OCI-LY3 (cell line): ENCODE results near the gene PPFIA2.

Source experiments
- H2AFZ ChIP-seq: fragments of 200-600, 300-600 bp; shearing (Covaris generic); 2 replicates; pipeline ENCODE4 v1.6.0; 2014; ENCODE audit warnings: antibody characterized with exemption, low read depth, low read length
- H3K27ac ChIP-seq: fragments of 200-600, 300-600 bp; sonication (generic); 2 replicates; pipeline ENCODE4 v1.5.1; 2014; ENCODE audit warnings: mild to moderate bottlenecking, low read length, moderate library complexity, mixed read lengths
- H3K27me3 ChIP-seq: fragments of 200-600, 300-600 bp; sonication (generic); 2 replicates; pipeline ENCODE4 v1.6.1; 2014; ENCODE audit warnings: low read depth, low read length, mixed read lengths
- H3K36me3 ChIP-seq: fragments of 200-600, 300-600 bp; sonication (generic); replicated peaks from 2 replicates; pipeline ENCODE3; 2014; ENCODE audit warnings: low read depth, low read length, mixed read lengths
- H3K4me1 ChIP-seq: fragments of 300-600, 200-600 bp; sonication (generic); 2 replicates; pipeline ENCODE4 v1.6.1; 2014; ENCODE audit warnings: low read length, mixed read lengths
- H3K4me2 ChIP-seq: fragments of 200-600, 300-600 bp; sonication (generic); 2 replicates; pipeline ENCODE4 v1.6.1; 2014; ENCODE audit warnings: low read length, mixed read lengths
- H3K4me3 ChIP-seq: fragments of 300-600, 200-600 bp; sonication (generic); 2 replicates; pipeline ENCODE4 v1.5.1; 2014; ENCODE audit warnings: antibody characterized with exemption, mild to moderate bottlenecking, low read length, moderate library complexity
- H3K79me2 ChIP-seq: fragments of 300-600, 200-600 bp; shearing (Covaris generic); 2 replicates; pipeline ENCODE4 v1.6.1; 2014; ENCODE audit warnings: mild to moderate bottlenecking, low read length, mixed read lengths
- H3K9ac ChIP-seq: fragments of 300-600, 200-600 bp; shearing (Covaris generic); 2 replicates; pipeline ENCODE4 v1.6.0; 2014; ENCODE audit warnings: mild to moderate bottlenecking, low read length, moderate library complexity
- H3K9me3 ChIP-seq: fragments of 200-600, 300-600 bp; shearing (Covaris generic); 2 replicates; pipeline ENCODE4 v1.6.1; 2014; ENCODE audit warnings: low read length, mixed read lengths; ENCODE audit not compliant: insufficient read depth
- H4K20me1 ChIP-seq: fragments of 200-600, 300-600 bp; sonication (generic); 2 replicates; pipeline ENCODE4 v1.6.1; 2016; ENCODE audit warnings: low read length, mixed read lengths; ENCODE audit not compliant: insufficient read depth
- EZH2phosphoT487 ChIP-seq: fragments of 200-600 bp; shearing (Covaris generic); IDR thresholded peaks from 2 replicates; pipeline ENCODE4 v1.6.1; 2018; ENCODE audit warnings: antibody characterized with exemption, mixed run types, low read depth
- TF ChIP-seq, protein P1 (sequence below): fragments of 200-600, 300-600 bp; sonication (generic); IDR thresholded peaks from 2 replicates; pipeline ENCODE4 v1.5.1; 2014; ENCODE audit warnings: antibody characterized with exemption, low read length, low read depth

PPFIA2 gene

DNA sequence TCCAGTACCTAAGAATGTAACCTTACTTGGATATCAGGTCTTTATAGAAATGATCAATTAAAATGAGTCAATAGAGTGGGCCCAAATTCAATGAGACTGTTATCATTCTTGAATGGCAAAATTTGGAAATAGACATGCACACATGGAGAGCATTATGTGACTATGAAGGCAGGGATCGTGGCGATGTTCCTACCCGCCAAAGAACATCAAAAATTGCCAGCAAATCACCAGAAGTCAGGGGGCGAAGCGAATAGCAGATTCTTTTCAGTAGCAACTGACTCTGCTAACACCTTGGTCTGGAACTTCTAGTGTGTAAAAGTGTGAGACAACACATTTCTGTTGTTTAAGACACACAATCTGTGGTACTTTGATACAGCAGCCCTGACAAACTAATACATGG is 488.8 kb downstream of the PPFIA2 start:
- H3K4me2 ChIP-seq: no peak overlapping the region
- H4K20me1 ChIP-seq: no peaks in the 10 kb centered on the region
- no peak overlapping the region for H3K4me3 ChIP-seq
- H3K9me3 ChIP-seq: no peaks in the 10 kb centered on the region
- H3K27me3 ChIP-seq: no peaks in the 10 kb centered on the region
- no peak for TF ChIP-seq EZH2phosphoT487
- TF ChIP-seq, protein P1, sequence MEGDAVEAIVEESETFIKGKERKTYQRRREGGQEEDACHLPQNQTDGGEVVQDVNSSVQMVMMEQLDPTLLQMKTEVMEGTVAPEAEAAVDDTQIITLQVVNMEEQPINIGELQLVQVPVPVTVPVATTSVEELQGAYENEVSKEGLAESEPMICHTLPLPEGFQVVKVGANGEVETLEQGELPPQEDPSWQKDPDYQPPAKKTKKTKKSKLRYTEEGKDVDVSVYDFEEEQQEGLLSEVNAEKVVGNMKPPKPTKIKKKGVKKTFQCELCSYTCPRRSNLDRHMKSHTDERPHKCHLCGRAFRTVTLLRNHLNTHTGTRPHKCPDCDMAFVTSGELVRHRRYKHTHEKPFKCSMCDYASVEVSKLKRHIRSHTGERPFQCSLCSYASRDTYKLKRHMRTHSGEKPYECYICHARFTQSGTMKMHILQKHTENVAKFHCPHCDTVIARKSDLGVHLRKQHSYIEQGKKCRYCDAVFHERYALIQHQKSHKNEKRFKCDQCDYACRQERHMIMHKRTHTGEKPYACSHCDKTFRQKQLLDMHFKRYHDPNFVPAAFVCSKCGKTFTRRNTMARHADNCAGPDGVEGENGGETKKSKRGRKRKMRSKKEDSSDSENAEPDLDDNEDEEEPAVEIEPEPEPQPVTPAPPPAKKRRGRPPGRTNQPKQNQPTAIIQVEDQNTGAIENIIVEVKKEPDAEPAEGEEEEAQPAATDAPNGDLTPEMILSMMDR: no peak
- no peaks in the 10 kb centered on the region for H3K4me1 ChIP-seq
- H3K79me2 ChIP-seq: no peaks in the 10 kb centered on the region
- no peaks in the 10 kb centered on the region for H3K36me3 ChIP-seq
- H3K27ac ChIP-seq: no peak overlapping the region
- no peak overlapping the region for H3K9ac ChIP-seq
- no peak overlapping the region for H2AFZ ChIP-seq

GRCh38 chr12:81263072-81263471 is 496.1 kb downstream of the PPFIA2 start:
- H2AFZ ChIP-seq: no peak overlapping the region
- H3K36me3 ChIP-seq: no peaks in the 10 kb centered on the region
- no peaks in the 10 kb centered on the region for H4K20me1 ChIP-seq
- H3K9me3 ChIP-seq: no peaks in the 10 kb centered on the region
- H3K9ac ChIP-seq: no peak overlapping the region
- no peak overlapping the region for H3K4me2 ChIP-seq
- TF ChIP-seq, protein P1: no peak
- no peak for TF ChIP-seq EZH2phosphoT487
- H3K27me3 ChIP-seq: no peaks in the 10 kb centered on the region
- no peaks in the 10 kb centered on the region; the same call in 1 of the 2 replicates for H3K4me1 ChIP-seq
- no peaks in the 10 kb centered on the region for H3K79me2 ChIP-seq
- H3K4me3 ChIP-seq: no peak overlapping the region
- no peak overlapping the region for H3K27ac ChIP-seq

GRCh38 chr12:81261508-81262207 is 497.5 kb downstream of the PPFIA2 start:
- H3K79me2 ChIP-seq: no peaks in the 10 kb centered on the region
- no peak overlapping the region for H2AFZ ChIP-seq
- TF ChIP-seq EZH2phosphoT487: no peak
- TF ChIP-seq, protein P1: no peak
- no peaks in the 10 kb centered on the region for H3K27me3 ChIP-seq
- no peak overlapping the region for H3K27ac ChIP-seq
- H3K4me1 ChIP-seq: no peaks in the 10 kb centered on the region; the same call in 1 of the 2 replicates
- H3K4me3 ChIP-seq: no peak overlapping the region
- no peak overlapping the region for H3K4me2 ChIP-seq
- H3K36me3 ChIP-seq: no peaks in the 10 kb centered on the region
- no peaks in the 10 kb centered on the region for H3K9me3 ChIP-seq
- H3K9ac ChIP-seq: no peak overlapping the region
- no peaks in the 10 kb centered on the region for H4K20me1 ChIP-seq

DNA sequence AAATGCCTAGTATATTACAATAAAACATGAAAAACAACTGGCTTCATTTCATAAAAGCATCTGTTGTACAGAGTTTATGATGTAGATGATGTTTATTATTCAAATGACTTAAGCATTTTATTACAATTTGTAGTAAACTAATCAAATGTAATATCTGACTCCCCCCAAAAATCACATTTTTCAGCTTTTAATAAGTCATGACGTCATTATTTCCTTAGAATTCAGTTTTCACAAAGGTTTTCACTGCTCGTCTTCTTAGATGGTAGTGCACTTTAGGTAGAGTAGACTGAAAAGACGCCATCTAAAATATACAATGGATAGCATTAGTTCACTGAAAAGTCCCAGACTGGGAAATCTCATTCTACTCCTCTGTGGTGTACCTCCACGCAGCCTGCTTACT is 499.8 kb downstream of the PPFIA2 start:
- H3K27ac ChIP-seq: no peak overlapping the region
- no peaks in the 10 kb centered on the region for H3K27me3 ChIP-seq
- H3K4me3 ChIP-seq: no peak overlapping the region
- H3K4me2 ChIP-seq: no peak overlapping the region
- H3K4me1 ChIP-seq: no peaks in the 10 kb centered on the region; the same call in 1 of the 2 replicates
- H2AFZ ChIP-seq: no peak overlapping the region
- TF ChIP-seq, protein P1: no peak
- H3K9ac ChIP-seq: no peak overlapping the region
- H4K20me1 ChIP-seq: no peaks in the 10 kb centered on the region
- H3K79me2 ChIP-seq: no peaks in the 10 kb centered on the region
- H3K36me3 ChIP-seq: no peaks in the 10 kb centered on the region
- H3K9me3 ChIP-seq: no peaks in the 10 kb centered on the region
